Panc1 (cell line): Measurements from ENCODE around the gene SLC12A5.

Source experiments
- POLR2AphosphoS5 ChIP-seq: IDR thresholded peaks from 2 replicates; pipeline ENCODE4 v1.6.1; 2012; ENCODE audit warnings: mild to moderate bottlenecking, low read depth, low read length, moderate library complexity
- SIN3A ChIP-seq: IDR thresholded peaks from 2 replicates; pipeline ENCODE4 v1.6.1; 2012; ENCODE audit warnings: low read depth, mild to moderate bottlenecking, low read length, moderate library complexity, borderline replicate concordance; ENCODE audit not compliant: insufficient read depth
- TCF7L2 ChIP-seq: IDR thresholded peaks from 2 replicates; pipeline ENCODE4 v1.6.1; 2011; ENCODE audit warnings: mild to moderate bottlenecking, low read depth, low read length, inconsistent platforms
- TF ChIP-seq, protein P1 (sequence below): fragments of 450-650 bp; IDR thresholded peaks from 2 replicates; pipeline ENCODE4 v1.5.1; 2017; ENCODE audit warnings: mild to moderate bottlenecking
- TF ChIP-seq, protein P2 (sequence below), 2 experiments: IDR thresholded peaks; 2 replicates each; pipeline ENCODE4 v1.6.1; 2011 to 2012; ENCODE audit warnings: low read depth in 2 of 2, control low read depth in 1 of 2, low read length in 1 of 2, mild to moderate bottlenecking in 1 of 2, moderate library complexity in 1 of 2; ENCODE audit not compliant: insufficient read depth in 1 of 2

DNA sequence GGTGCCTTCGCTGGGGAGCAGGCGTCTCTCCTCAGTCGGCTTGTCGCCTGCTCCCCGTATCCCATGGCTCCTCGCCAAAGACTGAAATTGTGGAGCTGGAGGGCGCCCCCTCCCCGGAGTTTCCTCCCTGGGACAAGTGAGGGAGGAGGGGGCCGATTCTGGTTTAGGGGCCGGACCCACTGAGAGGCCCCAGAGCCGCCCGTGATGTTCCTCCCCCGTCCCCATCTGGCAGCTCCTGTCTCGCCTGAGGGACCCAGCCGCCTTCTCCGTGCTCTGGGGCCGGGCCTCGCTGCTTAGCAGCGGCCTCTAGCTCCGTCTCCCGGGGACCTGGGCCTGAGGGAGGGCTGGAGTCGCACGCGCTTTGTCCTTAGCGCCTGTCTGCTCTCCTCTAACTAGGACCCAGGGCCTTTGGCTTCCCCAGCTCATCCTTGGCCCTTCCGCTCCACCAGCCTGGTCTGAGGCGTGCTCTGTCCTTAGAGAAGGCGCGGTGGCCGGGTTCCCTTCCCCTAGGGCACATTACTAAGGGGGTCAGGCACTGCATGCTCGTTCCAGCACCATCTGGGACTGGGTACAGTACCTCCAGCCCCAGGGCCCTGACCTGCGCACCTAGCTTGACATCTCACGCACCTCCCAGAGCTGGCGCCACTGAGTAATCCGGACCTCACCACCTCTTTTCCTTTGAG, 29.7 kb downstream of the SLC12A5 start:
- TF ChIP-seq, protein P1, sequence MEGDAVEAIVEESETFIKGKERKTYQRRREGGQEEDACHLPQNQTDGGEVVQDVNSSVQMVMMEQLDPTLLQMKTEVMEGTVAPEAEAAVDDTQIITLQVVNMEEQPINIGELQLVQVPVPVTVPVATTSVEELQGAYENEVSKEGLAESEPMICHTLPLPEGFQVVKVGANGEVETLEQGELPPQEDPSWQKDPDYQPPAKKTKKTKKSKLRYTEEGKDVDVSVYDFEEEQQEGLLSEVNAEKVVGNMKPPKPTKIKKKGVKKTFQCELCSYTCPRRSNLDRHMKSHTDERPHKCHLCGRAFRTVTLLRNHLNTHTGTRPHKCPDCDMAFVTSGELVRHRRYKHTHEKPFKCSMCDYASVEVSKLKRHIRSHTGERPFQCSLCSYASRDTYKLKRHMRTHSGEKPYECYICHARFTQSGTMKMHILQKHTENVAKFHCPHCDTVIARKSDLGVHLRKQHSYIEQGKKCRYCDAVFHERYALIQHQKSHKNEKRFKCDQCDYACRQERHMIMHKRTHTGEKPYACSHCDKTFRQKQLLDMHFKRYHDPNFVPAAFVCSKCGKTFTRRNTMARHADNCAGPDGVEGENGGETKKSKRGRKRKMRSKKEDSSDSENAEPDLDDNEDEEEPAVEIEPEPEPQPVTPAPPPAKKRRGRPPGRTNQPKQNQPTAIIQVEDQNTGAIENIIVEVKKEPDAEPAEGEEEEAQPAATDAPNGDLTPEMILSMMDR: no peak
- no peak for TF ChIP-seq POLR2AphosphoS5
- TF ChIP-seq, protein P2, sequence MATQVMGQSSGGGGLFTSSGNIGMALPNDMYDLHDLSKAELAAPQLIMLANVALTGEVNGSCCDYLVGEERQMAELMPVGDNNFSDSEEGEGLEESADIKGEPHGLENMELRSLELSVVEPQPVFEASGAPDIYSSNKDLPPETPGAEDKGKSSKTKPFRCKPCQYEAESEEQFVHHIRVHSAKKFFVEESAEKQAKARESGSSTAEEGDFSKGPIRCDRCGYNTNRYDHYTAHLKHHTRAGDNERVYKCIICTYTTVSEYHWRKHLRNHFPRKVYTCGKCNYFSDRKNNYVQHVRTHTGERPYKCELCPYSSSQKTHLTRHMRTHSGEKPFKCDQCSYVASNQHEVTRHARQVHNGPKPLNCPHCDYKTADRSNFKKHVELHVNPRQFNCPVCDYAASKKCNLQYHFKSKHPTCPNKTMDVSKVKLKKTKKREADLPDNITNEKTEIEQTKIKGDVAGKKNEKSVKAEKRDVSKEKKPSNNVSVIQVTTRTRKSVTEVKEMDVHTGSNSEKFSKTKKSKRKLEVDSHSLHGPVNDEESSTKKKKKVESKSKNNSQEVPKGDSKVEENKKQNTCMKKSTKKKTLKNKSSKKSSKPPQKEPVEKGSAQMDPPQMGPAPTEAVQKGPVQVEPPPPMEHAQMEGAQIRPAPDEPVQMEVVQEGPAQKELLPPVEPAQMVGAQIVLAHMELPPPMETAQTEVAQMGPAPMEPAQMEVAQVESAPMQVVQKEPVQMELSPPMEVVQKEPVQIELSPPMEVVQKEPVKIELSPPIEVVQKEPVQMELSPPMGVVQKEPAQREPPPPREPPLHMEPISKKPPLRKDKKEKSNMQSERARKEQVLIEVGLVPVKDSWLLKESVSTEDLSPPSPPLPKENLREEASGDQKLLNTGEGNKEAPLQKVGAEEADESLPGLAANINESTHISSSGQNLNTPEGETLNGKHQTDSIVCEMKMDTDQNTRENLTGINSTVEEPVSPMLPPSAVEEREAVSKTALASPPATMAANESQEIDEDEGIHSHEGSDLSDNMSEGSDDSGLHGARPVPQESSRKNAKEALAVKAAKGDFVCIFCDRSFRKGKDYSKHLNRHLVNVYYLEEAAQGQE (IDR thresholded peaks at IDR 0.05; ENCODE audit: insufficient read depth in 1 of 2, low read depth in 2 of 2, low read length in 1 of 2): no peak
- no peak for TF ChIP-seq TCF7L2
- no peak for TF ChIP-seq SIN3A
